K562 (cell line): Measurements from ENCODE around the gene VSIG10. TPM values are rescaled to one million over a fixed set of nuclear protein-coding genes. Genes with fewer than 3 reads are reported as not detected.

Experiments
- ATAC-seq: fragments of 200-7000 bp; cut with Tn5 transposase; 3 replicates; pipeline ENCODE4 v1.9.1; 2020; ENCODE audit warnings: moderate library complexity
- BruUV-seq: library from RNA; stranded (reverse); fragments of 400-500 nt; replicated peaks from 2 replicates; lab custom pipeline; 2021; lab: Mats Ljungman, UMichigan
- CTCF ChIA-PET: fragments of 300-600 bp; formaldehyde crosslinking; extraction: SDS; loops from one replicate; lab custom pipeline; 2021; ENCODE audit warnings: low intra/inter-chr PET ratio; lab: Yijun Ruan, JAX
- POLR2A ChIA-PET: fragments of 300-600, 350-650 bp; sonication (Branson Sonifier 250); formaldehyde crosslinking; extraction: SDS; loops from one replicate; lab custom pipeline; 2021; ENCODE audit warnings: antibody characterized with exemption, inconsistent platforms; lab: Yijun Ruan, JAX
- DNase-seq, 4 experiments: peaks; one replicate each; pipeline versions ENCODE4 v3.0.0 to v3.0.0-alpha.2; 2011 to 2018; ENCODE audit warnings: low spot score in 3 of 4, mixed read lengths in 3 of 4; ENCODE audit errors: extremely low read depth in 1 of 4
- FAIRE-seq: peaks from 2 replicates; lab custom pipeline; 2011; peaks lifted over from hg19 to GRCh38; lab: Jason Lieb, UNC
- H2AFZ ChIP-seq: 2 replicates; pipeline ENCODE4 v1.6.0; 2011; ENCODE audit warnings: low read depth, low read length, control low read depth, inconsistent platforms
- H3K27ac ChIP-seq: fragments of 200-600 bp; 3 replicates; pipeline ENCODE4 v1.8.0; 2011; ENCODE audit warnings: low read depth, mild to moderate bottlenecking, control low read depth, inconsistent platforms, low read length, moderate library complexity, mixed read lengths; ENCODE audit errors: extremely low read depth
- H3K27me3 ChIP-seq, 2 experiments: fragments of 300-600 bp in 1 of 2; 2 replicates in 1 of 2; 3 replicates in 1 of 2; pipeline versions ENCODE4 v1.6.0 to v1.8.0; 2011; ENCODE audit warnings: inconsistent platforms in 2 of 2, low read length in 2 of 2, mild to moderate bottlenecking in 1 of 2, mixed read lengths in 1 of 2, moderate library complexity in 1 of 2; ENCODE audit not compliant: control insufficient read depth in 2 of 2, insufficient read depth in 2 of 2
- H3K36me3 ChIP-seq: fragments of 300-600 bp; 3 replicates; pipeline ENCODE4 v1.8.0; 2011; ENCODE audit warnings: mild to moderate bottlenecking, low read length, inconsistent platforms; ENCODE audit not compliant: control insufficient read depth, insufficient read depth
- H3K4me1 ChIP-seq, 2 experiments: fragments of 200-600 bp in 1 of 2; replicated peaks in 1 of 2; 2 replicates in 1 of 2; 3 replicates in 1 of 2; pipeline versions ENCODE4 v1.5.1 to v1.8.0; 2011; ENCODE audit warnings: inconsistent platforms in 2 of 2, low read length in 2 of 2, mild to moderate bottlenecking in 1 of 2, mixed read lengths in 1 of 2, moderate library complexity in 1 of 2; ENCODE audit not compliant: control insufficient read depth in 2 of 2, insufficient read depth in 2 of 2
- H3K4me2 ChIP-seq: 2 replicates; pipeline ENCODE4 v1.6.1; 2011; ENCODE audit warnings: low read length, control low read depth, inconsistent platforms, mixed read lengths; ENCODE audit not compliant: insufficient read depth
- H3K4me3 ChIP-seq: fragments of 200-600 bp; sonication (generic), shearing (Covaris generic); 2 replicates; pipeline ENCODE4 v1.5.1; 2016; ENCODE audit warnings: control low read depth, inconsistent platforms
- H3K79me2 ChIP-seq: fragments of 200-600 bp; 3 replicates; pipeline ENCODE4 v1.8.0; 2011; ENCODE audit warnings: low read length, inconsistent platforms; ENCODE audit not compliant: control insufficient read depth, insufficient read depth
- H3K9ac ChIP-seq, 2 experiments: 2 replicates each; pipeline versions ENCODE4 v1.6.0 to v1.6.1; 2011; ENCODE audit warnings: low read depth in 2 of 2, low read length in 2 of 2, control low read depth in 1 of 2, inconsistent platforms in 1 of 2, mild to moderate bottlenecking in 1 of 2, mixed read lengths in 1 of 2; ENCODE audit not compliant: insufficient read depth in 1 of 2
- H3K9me1 ChIP-seq: one replicate; pipeline ENCODE4 v1.6.0; 2011; ENCODE audit warnings: inconsistent platforms, mild to moderate bottlenecking, low read length, moderate library complexity; ENCODE audit not compliant: control insufficient read depth, insufficient read depth
- H3K9me3 ChIP-seq: replicated peaks from 2 replicates; pipeline ENCODE4 v1.5.1; 2011; ENCODE audit warnings: low read depth, low read length, inconsistent platforms; ENCODE audit not compliant: control insufficient read depth, insufficient read depth
- H4K20me1 ChIP-seq: replicated peaks from 2 replicates; pipeline ENCODE4 v1.6.1; 2011; ENCODE audit warnings: low read length, inconsistent platforms, mixed read lengths; ENCODE audit not compliant: control insufficient read depth, insufficient read depth
- BHLHE40 ChIP-seq: IDR thresholded peaks from 2 replicates; pipeline ENCODE4 v1.6.1; 2011; ENCODE audit warnings: low read length, improper control_type of control experiment
- CAMTA2 ChIP-seq: fragments of 250-450 bp; sonication (Bioruptor Pico); conservative IDR thresholded peaks from 2 replicates; pipeline ENCODE4 v1.5.1; 2022
- ESRRB ChIP-seq: fragments of 250-450 bp; sonication (Bioruptor Pico); IDR thresholded peaks from 2 replicates; pipeline ENCODE4 v1.5.0; 2020; ENCODE audit warnings: mild to moderate bottlenecking, moderate library complexity, borderline replicate concordance
- ETV5 ChIP-seq: sonication (generic); formaldehyde crosslinking; IDR thresholded peaks from 2 replicates; pipeline ENCODE4 v1.4.0; 2020; ENCODE audit warnings: low read depth, mild to moderate bottlenecking, missing genetic modification reagents
- FOSL1 ChIP-seq: fragments of 200-800 bp; sonication (Bioruptor generic); conservative IDR thresholded peaks from 2 replicates; pipeline ENCODE4 v1.6.1; 2016; ENCODE audit warnings: missing genetic modification characterization, missing compliant biosample characterization
- FOXA3 ChIP-seq, 2 experiments: fragments of 450-650 bp in 1 of 2; sonication (generic) in 1 of 2; formaldehyde crosslinking; IDR thresholded peaks in 1 of 2; conservative IDR thresholded peaks in 1 of 2; 2 replicates each; pipeline versions ENCODE4 v1.4.0 to v1.8.0; 2020 to 2022; ENCODE audit warnings: mild to moderate bottlenecking in 2 of 2, missing genetic modification reagents in 1 of 2
- GABPA ChIP-seq: fragments of 200-800 bp; sonication (Bioruptor generic); conservative IDR thresholded peaks from 2 replicates; pipeline ENCODE4 v1.6.1; 2016; ENCODE audit warnings: low read depth, missing genetic modification characterization, missing compliant biosample characterization
- GTF2E2 ChIP-seq: fragments of 200-800 bp; sonication (Bioruptor generic); IDR thresholded peaks from 2 replicates; pipeline ENCODE4 v1.6.1; 2016; ENCODE audit warnings: missing genetic modification characterization, missing compliant biosample characterization
- MAX ChIP-seq: sonication (generic); formaldehyde crosslinking; IDR thresholded peaks from 2 replicates; pipeline ENCODE4 v1.9.0; 2022; ENCODE audit warnings: mild to moderate bottlenecking, missing genetic modification reagents
- MEF2D ChIP-seq: conservative IDR thresholded peaks from 2 replicates; pipeline ENCODE4 v1.6.1; 2016; ENCODE audit warnings: low read depth, missing genetic modification characterization, missing compliant biosample characterization
- MTF1 ChIP-seq: fragments of 250-450 bp; sonication (Bioruptor Pico); IDR thresholded peaks from 2 replicates; pipeline ENCODE4 v1.9.0; 2021; ENCODE audit warnings: moderate library complexity, mild to moderate bottlenecking, inconsistent platforms, borderline replicate concordance
- RBM15 ChIP-seq: fragments of 200-400 bp; formaldehyde crosslinking; IDR thresholded peaks from 2 replicates; pipeline ENCODE4 v1.6.1; 2018; ENCODE audit warnings: mild to moderate bottlenecking, low read length, moderate library complexity; ENCODE audit not compliant: insufficient read depth
- TAL1 ChIP-seq: fragments of 450-650 bp; IDR thresholded peaks from 2 replicates; pipeline ENCODE4 v1.6.1; 2016; ENCODE audit warnings: mild to moderate bottlenecking
- TCF3 ChIP-seq: sonication (generic); formaldehyde crosslinking; IDR thresholded peaks from 2 replicates; pipeline ENCODE4 v1.4.0; 2020; ENCODE audit warnings: mild to moderate bottlenecking, missing genetic modification reagents
- TCFL5 ChIP-seq: fragments of 250-450 bp; sonication (Bioruptor Pico); conservative IDR thresholded peaks from 2 replicates; pipeline ENCODE4 v1.6.1; 2021; ENCODE audit warnings: mild to moderate bottlenecking, moderate library complexity, matching md5 sums
- WHSC1 ChIP-seq: IDR thresholded peaks from one replicate; pipeline ENCODE4 v1.6.1; 2012; ENCODE audit warnings: low read length, control low read depth, inconsistent platforms
- WGBS: fragments of 100-300 bp; shearing (Covaris generic); methylation state at CpG from one replicate; pipeline ENCODE4 v1.1.6; 2016; ENCODE audit warnings: low coverage, mixed read lengths; ENCODE audit not compliant: insufficient coverage; ENCODE audit errors: missing lambda C conversion rate; 5-methylcytosine and 5-hydroxymethylcytosine counted together
- in situ Hi-C: fragments of 300-500 bp; cut with MboI; formaldehyde crosslinking; loops from 4 replicates; pipeline ENCODE4 v1.15.0; 2018; ENCODE audit warnings: inconsistent platforms, mixed read lengths
- intact Hi-C: fragments of 100-400 bp; cut with micrococcal nuclease; formaldehyde crosslinking; loops from 2 replicates; pipeline ENCODE4 v1.14.2; 2022
- polyA plus RNA-seq, 8 experiments: library from polyadenylated mRNA; depleted of rRNA in 4 of 8; stranded (reverse) in 5 of 8; unstranded in 3 of 8; fragments of >200 nt; fragmentation: Nextera tagmentation in 2 of 8; fragmentation: Illumina TruSeq in 1 of 8; extraction: Ambion mirVana in 2 of 8; extraction: Trizol in 1 of 8; gene quantifications; 2 replicates each; pipeline versions ENCODE4 v1.2.1 to v1.2.3, GENCODE V29; 2011 to 2014; ENCODE audit warnings: inconsistent platforms in 1 of 8, missing spikeins in 1 of 8
- total RNA-seq, 7 experiments: library from RNA; depleted of rRNA in 6 of 7; stranded (reverse); fragments of >200 nt in 6 of 7; fragmentation: Illumina TruSeq in 2 of 7; extraction: Trizol in 2 of 7; gene quantifications; 2 replicates each; pipeline versions ENCODE4 v1.2.1 to v1.2.3, GENCODE V29; 2011 to 2021; ENCODE audit warnings: low replicate concordance in 1 of 7
- TF ChIP-seq, protein P1 (sequence below): fragments of 250-450 bp; sonication (Bioruptor Pico); IDR thresholded peaks from 2 replicates; pipeline ENCODE4 v1.5.0; 2021; ENCODE audit warnings: mild to moderate bottlenecking, borderline replicate concordance

VSIG10 gene
- total and polyA plus RNA-seq, 9 of the 15 experiments (the other 6 are each of a cell fraction or from before 2014, with no cell fraction given) = 4.1 to 8.8 (median 4.7) TPM

- intact Hi-C loops = loop anchor here (5.0 kb wide), 1 partner anchor 58 kb away; no protein-coding TSS in a partner anchor
- in situ Hi-C loops = loop anchor here (5.0 kb wide), 1 partner anchor 253 kb away; the partner anchor contains the start of gene SUDS3
- no peak overlapping the region for H3K4me3 ChIP-seq
- H3K27me3 ChIP-seq = no peaks in the 10 kb centered on the region
- H3K36me3 ChIP-seq = no peaks in the 10 kb centered on the region; the same call in 2 of the 3 replicates
- DNase-seq (no peak), FAIRE-seq (no peak), ATAC-seq (no peak)
- BruUV-seq = no TSS peak
- ChIA-PET CTCF (no interaction called here), POLR2A (no interaction called here)
- H3K4me1 ChIP-seq = peaks cover 4 to 14% of the 10 kb centered on the region in 2 experiments; a peak in 4 of 5 replicates
- no peaks in the 10 kb centered on the region for H3K79me2 ChIP-seq
- no peaks in the 10 kb centered on the region for H3K9me1 ChIP-seq
- no peak overlapping the region for H3K9ac ChIP-seq
- H2AFZ ChIP-seq = no peak overlapping the region
- H3K4me2 ChIP-seq = no peak overlapping the region
- no peak for TF ChIP-seq ETV5
- 0 out of 2 replicates have a peak, but pooled peaks have one; percentile 14 for TF ChIP-seq TAL1
- TF ChIP-seq GTF2E2 (tag) = no peak
- TF ChIP-seq, protein P1, sequence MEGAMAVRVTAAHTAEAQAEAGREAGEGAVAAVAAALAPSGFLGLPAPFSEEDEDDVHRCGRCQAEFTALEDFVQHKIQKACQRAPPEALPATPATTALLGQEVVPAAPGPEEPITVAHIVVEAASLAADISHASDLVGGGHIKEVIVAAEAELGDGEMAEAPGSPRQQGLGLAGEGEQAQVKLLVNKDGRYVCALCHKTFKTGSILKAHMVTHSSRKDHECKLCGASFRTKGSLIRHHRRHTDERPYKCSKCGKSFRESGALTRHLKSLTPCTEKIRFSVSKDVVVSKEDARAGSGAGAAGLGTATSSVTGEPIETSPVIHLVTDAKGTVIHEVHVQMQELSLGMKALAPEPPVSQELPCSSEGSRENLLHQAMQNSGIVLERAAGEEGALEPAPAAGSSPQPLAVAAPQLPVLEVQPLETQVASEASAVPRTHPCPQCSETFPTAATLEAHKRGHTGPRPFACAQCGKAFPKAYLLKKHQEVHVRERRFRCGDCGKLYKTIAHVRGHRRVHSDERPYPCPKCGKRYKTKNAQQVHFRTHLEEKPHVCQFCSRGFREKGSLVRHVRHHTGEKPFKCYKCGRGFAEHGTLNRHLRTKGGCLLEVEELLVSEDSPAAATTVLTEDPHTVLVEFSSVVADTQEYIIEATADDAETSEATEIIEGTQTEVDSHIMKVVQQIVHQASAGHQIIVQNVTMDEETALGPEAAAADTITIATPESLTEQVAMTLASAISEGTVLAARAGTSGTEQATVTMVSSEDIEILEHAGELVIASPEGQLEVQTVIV (CRISPR knock-in tag) = no peak
- TF ChIP-seq TCFL5 (CRISPR knock-in tag) = no peak
- TF ChIP-seq MAX (CRISPR knock-in tag) = no peak
- no peak for TF ChIP-seq GABPA (tag)
- no peak for TF ChIP-seq MTF1 (CRISPR knock-in tag)
- TF ChIP-seq TCF3 (CRISPR knock-in tag) = 0 out of 2 replicates have a peak, but pooled peaks have one; percentile 14
- no peak for TF ChIP-seq MEF2D (tag)
- no peak for TF ChIP-seq WHSC1
- no peak for TF ChIP-seq BHLHE40
- peak; percentile 48 to 65; a peak in 2 of 4 replicates for TF ChIP-seq FOXA3 (CRISPR knock-in tag; conservative IDR thresholded peaks at IDR 0.05 in 1 of 2, IDR thresholded peaks at IDR 0.05 in 1 of 2)
- TF ChIP-seq RBM15 = no peak
- TF ChIP-seq CAMTA2 (CRISPR knock-in tag) = no peak
- TF ChIP-seq FOSL1 (tag) = peak; percentile 35
- TF ChIP-seq ESRRB (CRISPR knock-in tag) = no peak
- H4K20me1 ChIP-seq = no peaks in the 10 kb centered on the region
- H3K9me3 ChIP-seq = no peaks in the 10 kb centered on the region
- H3K27ac ChIP-seq = no peak overlapping the region
- 83% methylated on average over 5 of the region's 5 CpGs for WGBS
These were observed 20.6 kb upstream of the VSIG10 start for GRCh38 chr12:118124333-118124874.
